ENCODE data around the gene VAMP5.
"Not testable (repeated sequence)": the region's sequence is repeated elsewhere in the genome, so short reads cannot be mapped to it uniquely, and the experiment has no call there.

Gene VAMP5

DNA sequence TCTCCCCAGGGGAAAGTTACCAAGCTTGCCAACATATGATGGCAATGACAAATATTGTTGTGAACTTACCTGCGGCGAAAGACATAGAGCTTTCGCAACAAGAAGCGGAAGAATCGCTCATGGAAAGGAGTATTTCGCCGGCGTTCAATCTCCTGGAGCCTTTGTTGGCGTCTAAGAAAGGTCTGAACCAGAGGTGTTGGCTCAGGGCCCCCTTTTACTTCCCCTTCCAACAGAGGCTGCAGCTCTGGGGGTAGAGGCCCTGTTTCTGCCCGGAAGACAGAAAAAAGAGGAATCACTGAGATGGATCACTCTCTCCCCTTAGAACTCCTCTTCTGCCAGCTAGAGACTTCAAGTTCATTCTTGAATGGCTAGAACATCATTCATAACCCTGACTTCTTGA, 33.7 kb upstream of the VAMP5 start:
- DNase-seq (ENCODE audit: low read depth) = no peak

- peak; percentile 51 for DNase-seq (ENCODE audit: low read depth)
Observed at GRCh38 chr2:85551698-85552678, 32.2 kb upstream of the VAMP5 start.

DNA sequence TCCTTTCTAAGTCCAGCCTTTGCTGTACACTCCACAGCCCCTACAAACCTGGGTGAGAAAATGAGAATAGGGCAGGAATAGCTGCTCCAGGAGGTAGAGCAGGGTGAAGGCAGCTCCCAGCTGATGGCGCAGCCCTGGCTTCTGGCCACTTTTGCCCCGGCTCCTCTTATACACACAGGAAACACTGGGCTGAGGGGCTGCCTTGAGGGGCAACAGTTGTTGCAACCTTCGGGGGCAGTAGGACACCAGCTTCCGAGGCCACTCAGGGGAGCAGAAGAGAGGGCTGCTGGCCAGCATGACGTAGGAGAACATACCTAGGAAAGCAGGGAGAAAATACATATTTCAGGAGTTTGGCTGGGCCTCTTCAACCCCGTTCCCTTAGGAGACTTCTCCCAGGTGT, 31.0 kb upstream of the VAMP5 start:
- DNase-seq (ENCODE audit: low read depth) = no peak

GRCh38 chr2:85554980-85555612, 29.1 kb upstream of the VAMP5 start:
- DNase-seq (ENCODE audit: low read depth) = no peak

- no peak for DNase-seq (ENCODE audit: low read depth)
Observed at GRCh38 chr2:85557130-85557529, 27.1 kb upstream of the VAMP5 start.

- DNase-seq (ENCODE audit: low read depth) = no peak
Observed at GRCh38 chr2:85558160-85558559, 26.1 kb upstream of the VAMP5 start.

- DNase-seq (ENCODE audit: low read depth) = not testable (repeated sequence)
Observed at GRCh38 chr2:85560403-85560726, 23.9 kb upstream of the VAMP5 start.

DNA sequence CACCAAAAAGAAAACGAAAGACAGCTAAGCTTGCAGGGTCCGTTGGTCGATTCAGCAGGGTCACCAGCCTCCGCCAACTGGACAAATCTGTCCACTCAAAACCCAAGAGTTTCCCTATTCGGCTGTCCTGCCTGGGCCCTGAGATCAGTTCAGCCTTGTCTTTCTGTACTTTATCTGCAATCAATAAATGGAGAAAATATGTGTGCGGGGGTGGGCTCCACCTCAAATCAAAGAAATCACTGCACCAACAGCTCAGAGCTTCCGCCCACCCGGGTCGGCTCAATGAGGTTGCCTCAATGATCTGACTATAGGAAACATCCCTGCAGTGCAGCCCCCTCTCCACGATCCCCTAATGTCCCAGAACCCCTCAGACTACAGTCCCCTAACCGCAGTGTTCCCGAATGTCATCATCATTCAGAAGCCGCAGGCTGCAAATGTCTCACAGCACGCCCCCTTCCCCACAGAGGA, 23.4 kb upstream of the VAMP5 start:
- no peak for DNase-seq (ENCODE audit: low read depth)

DNA sequence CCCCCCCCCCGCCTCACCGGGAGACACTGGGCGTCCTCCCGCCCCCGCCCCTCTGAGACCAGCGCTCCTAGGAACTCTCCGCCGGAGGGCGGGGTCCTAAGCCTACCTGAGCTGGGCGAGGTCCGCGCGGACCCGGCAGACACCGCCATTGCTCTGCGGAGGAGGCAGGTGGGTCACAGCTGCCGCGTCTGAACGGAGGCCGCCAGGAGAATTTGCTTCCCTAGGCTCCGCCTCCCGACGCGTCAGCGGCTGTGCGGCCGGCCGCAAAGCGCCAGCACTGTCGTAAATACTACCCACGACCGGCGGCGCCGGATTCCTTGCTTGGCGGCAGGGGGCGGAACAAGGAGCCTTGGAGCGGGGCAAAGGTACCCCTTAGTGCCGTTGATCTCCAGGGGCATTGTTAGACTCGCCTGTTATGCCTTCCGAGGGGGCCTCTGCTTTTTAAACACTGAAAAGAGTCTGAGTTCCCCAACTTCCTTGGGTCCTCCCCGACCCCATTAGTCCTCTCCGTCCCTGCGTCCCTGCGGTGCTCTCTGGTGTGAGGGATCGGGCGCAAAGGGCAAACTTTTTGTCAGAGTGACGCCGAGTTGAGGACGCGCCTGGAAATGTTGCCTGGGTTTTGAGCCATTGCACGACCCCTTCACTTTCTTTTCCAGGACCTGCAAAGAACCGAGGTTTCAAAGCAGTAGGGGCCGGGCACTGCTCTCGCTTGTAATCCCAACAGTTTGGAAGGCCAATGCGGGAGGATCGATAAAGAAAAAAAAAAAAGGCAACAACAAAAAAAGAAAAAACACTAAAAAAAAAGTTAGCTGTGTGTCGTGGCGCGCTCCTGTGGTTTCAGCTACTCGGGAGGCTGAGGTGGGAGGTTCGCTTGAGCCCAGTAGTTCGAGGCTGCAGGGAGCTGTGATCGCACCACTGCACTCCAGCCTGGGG, 22.7 kb upstream of the VAMP5 start, which contains the start of gene GGCX:
TSS of gene GGCX (minus strand) at position 214 of the 933 bp plus-strand sequence. CDS start at position 149, 65 bp downstream.
- peak; percentile 81 for DNase-seq (ENCODE audit: low read depth)

- DNase-seq (ENCODE audit: low read depth) = no peak
Observed at GRCh38 chr2:85564144-85564563, 20.1 kb upstream of the VAMP5 start.

DNA sequence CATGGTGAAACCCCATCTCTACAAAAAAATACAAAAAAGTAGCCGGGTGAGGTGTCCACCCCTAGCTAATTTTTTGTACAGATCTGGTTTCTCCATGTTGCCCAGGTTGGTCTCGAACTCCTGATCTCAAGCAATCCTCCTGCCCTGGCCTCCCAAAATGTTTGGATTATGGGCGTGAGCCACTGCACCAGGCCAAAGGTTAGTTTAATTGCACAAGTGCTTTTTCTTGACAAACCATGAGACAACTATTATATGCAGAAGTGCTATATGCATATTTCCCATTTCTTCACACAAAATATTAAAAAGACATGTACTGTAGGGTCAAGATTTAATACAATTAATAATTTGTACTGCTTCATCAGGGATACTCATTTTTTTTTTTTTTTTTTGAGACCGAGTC, 18.0 kb upstream of the VAMP5 start:
- DNase-seq (ENCODE audit: low read depth) = no peak

DNA sequence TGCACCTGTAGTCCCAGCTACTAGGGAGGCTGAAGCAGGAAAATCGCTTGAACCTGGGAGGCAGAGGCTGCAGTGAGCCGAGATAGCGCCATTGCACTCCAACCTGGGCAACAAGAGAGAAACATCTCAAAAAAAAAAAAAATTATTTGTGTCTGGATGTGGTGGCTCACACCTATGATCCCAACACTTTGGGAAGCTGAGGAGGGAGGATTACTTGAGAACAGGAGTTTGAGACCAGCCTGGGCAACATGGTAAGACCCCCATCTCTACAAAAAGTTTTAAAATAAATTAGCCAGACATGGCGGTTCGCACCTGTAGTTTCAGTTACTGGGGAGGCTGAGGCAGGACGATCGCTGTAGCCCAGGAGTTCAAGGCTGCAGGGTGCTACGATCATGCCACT, 8.5 kb upstream of the VAMP5 start:
- DNase-seq (ENCODE audit: low read depth) = no peak

DNA sequence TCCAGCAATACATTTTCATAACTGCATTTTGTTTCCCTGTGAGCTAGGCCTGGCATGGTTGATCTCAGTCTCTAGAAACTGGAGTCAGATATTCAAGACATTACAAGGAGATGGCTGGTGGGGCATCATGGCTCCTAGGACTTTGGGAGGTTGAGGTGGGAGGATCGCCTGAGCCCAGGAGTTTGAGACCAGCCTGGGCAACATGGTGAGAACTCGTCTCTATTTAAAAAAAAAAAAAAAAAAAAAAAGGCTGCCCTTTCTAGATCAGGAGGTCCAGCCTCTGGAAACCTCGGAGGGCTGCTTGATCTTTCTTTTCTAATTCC, 7.2 kb upstream of the VAMP5 start:
- no peak for DNase-seq (ENCODE audit: low read depth)

- no peak for DNase-seq (ENCODE audit: low read depth)
Observed at GRCh38 chr2:85577386-85578242, 6.6 kb upstream of the VAMP5 start, which contains the start of gene VAMP8. TSS of gene VAMP8 (plus strand) at chr2:85577586. CDS start at chr2:85577647, 61 bp downstream.

DNA sequence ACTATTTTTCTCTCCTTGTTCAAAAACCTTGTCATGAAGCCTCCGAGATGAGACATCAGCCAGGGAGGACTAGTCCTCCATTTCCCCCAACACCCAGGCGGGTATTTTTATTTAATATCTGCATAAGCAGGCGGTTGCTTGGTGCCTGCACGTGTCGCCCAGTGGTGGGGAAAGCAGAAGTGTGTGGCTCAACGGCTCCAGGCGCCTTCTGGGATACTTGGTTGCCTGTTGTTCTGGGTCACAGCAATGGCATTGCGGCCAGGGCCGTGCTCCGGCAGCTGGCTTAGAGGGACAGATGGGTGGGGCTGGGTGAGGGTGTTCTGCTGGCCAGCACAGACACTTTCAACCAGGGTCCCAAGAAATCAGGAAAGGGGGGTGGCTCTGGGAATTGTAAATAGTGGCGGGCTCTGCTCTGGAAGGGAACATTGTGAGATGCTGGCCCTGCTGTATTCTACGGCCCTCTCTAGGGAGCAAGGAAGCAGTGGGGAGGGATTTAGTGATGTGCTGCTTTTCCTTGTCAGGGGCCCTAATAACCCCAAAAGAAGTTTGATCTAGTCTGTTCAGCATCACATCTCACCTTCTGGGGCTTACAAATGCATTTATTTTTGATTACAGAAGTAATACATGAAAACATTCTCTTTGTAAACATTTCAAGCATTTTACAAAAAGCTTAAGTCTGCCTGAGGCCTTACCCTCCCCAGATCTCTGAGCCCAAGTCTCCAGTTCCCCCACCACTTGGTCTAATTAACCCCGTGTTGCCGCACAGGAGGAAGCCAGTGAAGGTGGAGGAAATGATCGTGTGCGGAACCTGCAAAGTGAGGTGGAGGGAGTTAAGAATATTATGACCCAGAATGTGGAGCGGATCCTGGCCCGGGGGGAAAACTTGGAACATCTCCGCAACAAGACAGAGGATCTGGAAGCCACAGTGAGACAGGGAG, 5.7 kb upstream of the VAMP5 start:
- DNase-seq (ENCODE audit: low read depth) = no peak

DNA sequence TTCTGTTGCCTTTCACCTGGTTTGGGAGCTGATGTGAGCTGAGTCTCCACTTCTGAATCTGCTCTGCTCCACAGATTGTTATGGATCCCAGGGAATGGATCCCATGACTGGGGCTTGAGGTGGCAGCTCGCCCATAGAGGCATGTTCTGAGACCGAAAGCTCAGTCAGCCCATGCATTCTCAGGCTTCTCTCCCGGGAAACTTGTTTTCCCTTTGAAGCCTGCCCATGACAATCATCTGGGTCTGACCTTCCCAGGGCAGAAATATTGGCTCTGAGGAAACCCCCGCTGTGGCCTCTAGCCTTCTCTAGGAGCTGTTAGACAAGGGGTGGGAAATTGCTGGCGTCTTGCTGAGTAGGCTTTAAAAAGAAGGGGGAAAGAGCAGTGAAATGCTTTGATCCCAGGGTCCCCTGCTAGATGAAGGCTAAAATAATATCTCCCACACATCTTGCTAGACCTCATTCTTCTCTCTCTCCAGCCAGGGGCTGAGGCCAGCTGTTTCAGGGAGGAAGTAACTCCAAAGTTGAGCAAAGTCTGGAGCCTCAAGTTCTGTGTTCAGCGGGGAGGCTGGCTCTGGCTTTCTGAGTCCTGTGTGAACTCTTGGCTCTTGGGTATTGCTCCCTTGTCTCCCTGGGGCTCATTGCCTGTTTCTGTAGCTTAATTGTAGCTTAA, 4.8 kb upstream of the VAMP5 start:
- no peak for DNase-seq (ENCODE audit: low read depth)

DNA sequence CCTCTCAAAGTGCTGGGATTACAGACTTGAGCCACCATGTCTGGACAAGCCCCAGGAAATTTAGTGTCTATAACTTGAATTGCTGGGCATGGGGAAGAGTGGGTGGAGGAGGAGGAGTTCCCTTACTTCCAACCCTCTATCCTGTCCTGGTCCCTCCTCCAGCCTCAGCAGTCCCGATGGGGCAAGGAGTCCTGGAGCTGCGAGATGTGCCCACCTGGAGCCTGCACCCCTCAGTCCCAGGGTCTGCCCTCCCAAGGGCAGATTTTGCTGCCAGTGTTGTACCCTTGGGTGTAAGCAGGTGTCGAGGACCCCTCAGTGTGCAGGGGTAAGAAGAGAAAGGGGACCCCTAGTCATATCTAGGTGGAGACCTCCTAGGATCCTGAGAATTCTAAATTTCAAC, 4.0 kb upstream of the VAMP5 start:
- DNase-seq (ENCODE audit: low read depth) = no peak

DNA sequence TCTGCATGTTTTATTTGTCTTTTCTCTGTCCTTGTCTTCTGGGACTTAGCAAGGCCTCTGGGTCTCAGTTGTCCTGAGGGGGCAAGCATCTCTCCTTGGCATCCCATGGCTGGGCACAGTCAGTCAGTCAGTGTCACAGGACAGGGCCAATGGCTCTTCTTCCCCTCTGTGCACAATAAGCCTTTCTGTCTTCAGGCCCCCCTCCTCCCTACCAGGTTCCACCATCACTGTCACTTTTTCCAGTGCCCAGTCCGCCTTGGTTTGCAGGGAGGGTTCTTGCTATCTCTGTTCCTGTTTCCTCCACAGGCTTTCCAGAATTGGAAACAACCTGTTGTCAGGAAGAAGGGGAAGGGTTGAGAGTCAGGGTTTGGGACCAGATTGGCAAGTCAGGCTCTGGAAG, 1.7 kb upstream of the VAMP5 start:
- no peak for DNase-seq (ENCODE audit: low read depth)

- DNase-seq (ENCODE audit: low read depth) = no peak
Observed at GRCh38 chr2:85583667-85584353, 421 bp upstream of the VAMP5 start.

All from GM04504 (cell line).